D721Med (cell line): ENCODE results near the gene CLMN.

Experiments used
- DNase-seq: peaks from one replicate; pipeline ENCODE4 v3.0.0; 2011; ENCODE audit warnings: low spot score; ENCODE audit not compliant: insufficient read length
- FAIRE-seq: peaks from 2 replicates; lab custom pipeline; 2011; peaks lifted over from hg19 to GRCh38; lab: Jason Lieb, UNC
- CTCF ChIP-seq: IDR thresholded peaks from 2 replicates; pipeline ENCODE4 v1.5.1; 2012; ENCODE audit warnings: mild to moderate bottlenecking, control low read depth; ENCODE audit not compliant: insufficient read depth; ENCODE audit errors: missing control alignments

Gene CLMN

GRCh38 chr14:95263527-95264231, 56.0 kb downstream of the CLMN start:
- no peak for DNase-seq
- TF ChIP-seq CTCF, result no peak
- FAIRE-seq, result no peak

- TF ChIP-seq CTCF, result no peak
- no peak for FAIRE-seq
Observed at GRCh38 chr14:95262511-95262891, 57.2 kb downstream of the CLMN start.

GRCh38 chr14:95261616-95262510, 57.8 kb downstream of the CLMN start:
- no peak for TF ChIP-seq CTCF
- FAIRE-seq, result no peak

More at GRCh38 chr14:95262511-95262891, 57.2 kb downstream of the CLMN start:
- no peak for DNase-seq

GRCh38 chr14:95260537-95261361, 59.0 kb downstream of the CLMN start:
- FAIRE-seq (no peak), DNase-seq (no peak)
- TF ChIP-seq CTCF, result no peak

More at GRCh38 chr14:95261616-95262510, 57.8 kb downstream of the CLMN start:
- no peak for DNase-seq

- DNase-seq, result no peak
- FAIRE-seq, result no peak
- TF ChIP-seq CTCF, result no peak
Observed at GRCh38 chr14:95258754-95259593, 60.7 kb downstream of the CLMN start.

GRCh38 chr14:95258156-95258555, 61.6 kb downstream of the CLMN start:
- DNase-seq (no peak), FAIRE-seq (no peak)
- no peak for TF ChIP-seq CTCF
